Upper lobe of right lung (tissue), 1 donor: ENCODE data around the gene DPP7. TPM values are rescaled to one million over a fixed set of nuclear protein-coding genes. Genes with fewer than 3 reads are reported as not detected.

Experiments used
- ATAC-seq: fragments of 200-7000 bp; cut with Tn5 transposase; one replicate; pipeline ENCODE4 v1.9.1; 2020; ENCODE audit warnings: mild to moderate bottlenecking, moderate library complexity
- DNase-seq: peaks from one replicate; pipeline ENCODE4 v3.0.0-alpha.2; 2020
- H3K27ac ChIP-seq: fragments of 200-600 bp; one replicate; pipeline ENCODE4 v1.8.0; 2022
- H3K27me3 ChIP-seq: fragments of 200-600 bp; one replicate; pipeline ENCODE4 v1.8.0; 2022; ENCODE audit warnings: mild to moderate bottlenecking
- H3K36me3 ChIP-seq: fragments of 200-600 bp; one replicate; pipeline ENCODE4 v1.8.0; 2022
- H3K4me1 ChIP-seq: fragments of 200-600 bp; one replicate; pipeline ENCODE4 v1.8.0; 2022
- H3K4me3 ChIP-seq: fragments of 200-600 bp; one replicate; pipeline ENCODE4 v1.8.0; 2022; ENCODE audit warnings: mild to moderate bottlenecking
- H3K9me3 ChIP-seq: fragments of 200-600 bp; one replicate; pipeline ENCODE4 v1.8.0; 2022
- intact Hi-C: fragments of 100-400 bp; cut with DNase I; formaldehyde crosslinking; loops from one replicate; pipeline ENCODE4 v1.11.0; 2022
- total RNA-seq: library from RNA; stranded (reverse); fragmentation: NEBNext Ultra II Directional; extraction: Animal tissue kit (Norgen Biotek cat#: 25700); gene quantifications from one replicate; pipeline ENCODE4 v1.2.1, GENCODE V29; 2021
- TF ChIP-seq, protein P1 (sequence below): fragments of 200-600 bp; IDR thresholded peaks from one replicate; pipeline ENCODE4 v1.8.0; 2022; ENCODE audit warnings: antibody characterized with exemption
- donor health status: DM: no; HTN: yes; CAD: no; lungs with severe emphysema.

The DPP7 gene
- total RNA-seq, 1 donor from 2014 or later = 183 TPM

DNA sequence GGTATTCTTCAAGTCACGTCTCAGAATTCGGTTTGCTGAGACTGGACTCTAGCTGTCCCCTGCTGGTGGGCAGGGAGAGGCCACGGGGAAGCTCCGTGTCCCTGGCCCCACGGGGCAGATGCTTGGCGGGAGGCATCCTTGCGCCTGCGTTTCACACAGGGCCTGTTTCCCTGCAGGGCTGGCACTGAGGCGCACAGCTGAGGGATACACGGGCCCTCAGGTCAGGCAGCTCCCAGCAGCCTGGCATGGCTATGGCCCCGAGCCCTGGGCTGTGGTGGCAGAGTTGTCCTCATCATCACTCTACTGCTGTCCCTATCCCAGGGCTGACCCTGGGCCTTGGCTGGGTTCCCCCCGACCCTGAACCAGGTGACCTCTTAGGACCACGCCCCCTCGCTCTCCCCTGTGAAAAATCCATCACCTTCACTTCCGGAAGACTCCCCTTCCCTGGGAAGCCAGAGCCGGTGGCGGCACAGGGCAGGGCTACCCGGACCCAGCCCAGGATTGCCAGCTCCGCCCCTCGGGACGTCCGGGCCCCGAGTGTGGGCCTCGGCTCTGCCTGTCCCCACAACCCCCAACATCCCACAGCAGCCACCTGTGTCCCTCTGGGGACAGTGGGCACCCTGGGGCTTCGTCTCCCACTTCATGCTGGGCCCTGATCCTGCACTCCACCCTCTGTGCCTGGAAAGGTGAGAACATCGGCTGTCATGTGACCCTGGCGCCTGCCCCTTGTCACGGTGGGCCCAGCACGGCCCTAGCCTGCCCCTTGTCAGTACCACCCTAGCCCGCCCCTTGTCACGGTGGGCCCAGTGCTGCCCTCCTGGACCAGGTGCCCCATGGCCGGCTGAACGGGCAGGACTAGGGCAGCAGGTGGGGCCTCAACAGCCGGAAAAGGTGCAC is 5.0 kb downstream of the DPP7 start:
- H3K27ac ChIP-seq = no peak overlapping the region
- no peak overlapping the region for H3K4me3 ChIP-seq
- TF ChIP-seq, protein P1, sequence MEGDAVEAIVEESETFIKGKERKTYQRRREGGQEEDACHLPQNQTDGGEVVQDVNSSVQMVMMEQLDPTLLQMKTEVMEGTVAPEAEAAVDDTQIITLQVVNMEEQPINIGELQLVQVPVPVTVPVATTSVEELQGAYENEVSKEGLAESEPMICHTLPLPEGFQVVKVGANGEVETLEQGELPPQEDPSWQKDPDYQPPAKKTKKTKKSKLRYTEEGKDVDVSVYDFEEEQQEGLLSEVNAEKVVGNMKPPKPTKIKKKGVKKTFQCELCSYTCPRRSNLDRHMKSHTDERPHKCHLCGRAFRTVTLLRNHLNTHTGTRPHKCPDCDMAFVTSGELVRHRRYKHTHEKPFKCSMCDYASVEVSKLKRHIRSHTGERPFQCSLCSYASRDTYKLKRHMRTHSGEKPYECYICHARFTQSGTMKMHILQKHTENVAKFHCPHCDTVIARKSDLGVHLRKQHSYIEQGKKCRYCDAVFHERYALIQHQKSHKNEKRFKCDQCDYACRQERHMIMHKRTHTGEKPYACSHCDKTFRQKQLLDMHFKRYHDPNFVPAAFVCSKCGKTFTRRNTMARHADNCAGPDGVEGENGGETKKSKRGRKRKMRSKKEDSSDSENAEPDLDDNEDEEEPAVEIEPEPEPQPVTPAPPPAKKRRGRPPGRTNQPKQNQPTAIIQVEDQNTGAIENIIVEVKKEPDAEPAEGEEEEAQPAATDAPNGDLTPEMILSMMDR = no peak
- peaks cover 66% of the 10 kb centered on the region for H3K36me3 ChIP-seq
- intact Hi-C loops = no loop called here
- ATAC-seq = no peak
- H3K27me3 ChIP-seq = no peaks in the 10 kb centered on the region
- peaks cover 4% of the 10 kb centered on the region for H3K4me1 ChIP-seq
- no peaks in the 10 kb centered on the region for H3K9me3 ChIP-seq
- no peak for DNase-seq

DNA sequence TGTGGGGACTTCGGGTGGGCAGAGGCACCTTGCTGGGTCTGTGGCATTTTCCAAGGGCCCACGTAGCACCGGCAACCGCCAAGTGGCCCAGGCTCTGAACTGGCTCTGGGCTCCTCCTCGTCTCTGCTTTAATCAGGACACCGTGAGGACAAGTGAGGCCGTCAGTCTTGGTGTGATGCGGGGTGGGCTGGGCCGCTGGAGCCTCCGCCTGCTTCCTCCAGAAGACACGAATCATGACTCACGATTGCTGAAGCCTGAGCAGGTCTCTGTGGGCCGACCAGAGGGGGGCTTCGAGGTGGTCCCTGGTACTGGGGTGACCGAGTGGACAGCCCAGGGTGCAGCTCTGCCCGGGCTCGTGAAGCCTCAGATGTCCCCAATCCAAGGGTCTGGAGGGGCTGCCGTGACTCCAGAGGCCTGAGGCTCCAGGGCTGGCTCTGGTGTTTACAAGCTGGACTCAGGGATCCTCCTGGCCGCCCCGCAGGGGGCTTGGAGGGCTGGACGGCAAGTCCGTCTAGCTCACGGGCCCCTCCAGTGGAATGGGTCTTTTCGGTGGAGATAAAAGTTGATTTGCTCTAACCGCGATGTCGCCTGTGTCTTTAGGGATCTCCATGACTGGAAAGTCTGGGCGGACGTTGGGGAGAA is 5.8 kb downstream of the DPP7 start:
- no peak overlapping the region for H3K4me3 ChIP-seq
- no peaks in the 10 kb centered on the region for H3K27me3 ChIP-seq
- no peak for ATAC-seq
- TF ChIP-seq, protein P1 = no peak
- H3K9me3 ChIP-seq = no peaks in the 10 kb centered on the region
- peaks cover 74% of the 10 kb centered on the region for H3K36me3 ChIP-seq
- intact Hi-C loops = no loop called here
- DNase-seq = no peak
- no peak overlapping the region for H3K27ac ChIP-seq
- peaks cover 4% of the 10 kb centered on the region for H3K4me1 ChIP-seq

DNA sequence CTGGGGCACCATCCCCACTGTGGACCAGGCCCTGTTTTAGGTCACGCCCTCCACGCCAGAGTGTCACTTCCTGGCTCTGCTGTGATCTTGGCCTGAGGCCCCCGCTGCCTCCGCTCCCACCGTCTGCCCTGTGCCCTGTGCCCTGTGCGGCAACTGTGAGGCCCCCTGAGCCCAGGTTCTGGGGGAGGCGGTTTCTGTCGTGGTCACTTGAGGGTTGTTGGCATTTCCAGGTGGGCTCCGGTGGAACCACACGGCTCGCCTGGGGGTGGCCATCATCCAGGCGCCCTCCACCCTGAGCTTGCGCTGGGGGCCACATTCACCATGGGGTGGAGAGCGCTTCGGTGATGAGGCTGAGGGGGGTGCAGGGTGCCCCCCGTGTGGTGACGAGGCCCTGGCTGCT is 6.6 kb downstream of the DPP7 start:
- ATAC-seq (no peak), DNase-seq (no peak)
- Histone ChIP-seq H3K9me3 (no peaks in the 10 kb centered on the region), H3K36me3 (peaks cover 77% of the 10 kb centered on the region), H3K27ac (no peak overlapping the region), H3K4me3 (no peak overlapping the region), H3K27me3 (no peaks in the 10 kb centered on the region), H3K4me1 (no peaks in the 10 kb centered on the region)
- intact Hi-C loops = no loop called here
- TF ChIP-seq, protein P1 = no peak

DNA sequence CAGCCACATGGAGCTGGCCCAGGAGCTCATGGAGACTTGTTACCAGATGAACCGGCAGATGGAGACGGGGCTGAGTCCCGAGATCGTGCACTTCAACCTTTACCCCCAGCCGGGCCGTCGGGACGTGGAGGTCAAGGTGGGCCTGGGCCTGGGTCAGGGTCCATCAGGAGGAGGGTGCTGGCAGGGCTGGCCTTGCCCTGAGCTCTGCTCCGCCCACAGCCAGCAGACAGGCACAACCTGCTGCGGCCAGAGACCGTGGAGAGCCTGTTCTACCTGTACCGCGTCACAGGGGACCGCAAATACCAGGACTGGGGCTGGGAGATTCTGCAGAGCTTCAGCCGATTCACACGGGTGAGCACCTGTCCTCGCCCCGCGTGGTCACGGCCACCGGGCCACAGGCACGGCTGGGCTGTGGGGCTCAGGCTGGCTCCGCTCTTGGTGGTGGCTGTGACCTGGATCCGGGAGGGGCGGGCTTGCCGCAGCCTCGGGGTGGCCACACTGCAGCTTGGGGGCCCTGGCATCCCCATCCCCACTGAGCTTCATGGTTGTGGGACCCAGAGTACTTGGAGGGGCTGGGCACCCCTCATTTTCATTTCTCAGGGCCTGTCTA is 7.1 kb downstream of the DPP7 start:
- Histone ChIP-seq H3K4me1 (no peaks in the 10 kb centered on the region), H3K27me3 (no peaks in the 10 kb centered on the region), H3K36me3 (peaks cover 73% of the 10 kb centered on the region), H3K27ac (no peak overlapping the region), H3K9me3 (no peaks in the 10 kb centered on the region), H3K4me3 (no peak overlapping the region)
- intact Hi-C loops = no loop called here
- TF ChIP-seq, protein P1 = no peak
- ATAC-seq (no peak), DNase-seq (no peak)

DNA sequence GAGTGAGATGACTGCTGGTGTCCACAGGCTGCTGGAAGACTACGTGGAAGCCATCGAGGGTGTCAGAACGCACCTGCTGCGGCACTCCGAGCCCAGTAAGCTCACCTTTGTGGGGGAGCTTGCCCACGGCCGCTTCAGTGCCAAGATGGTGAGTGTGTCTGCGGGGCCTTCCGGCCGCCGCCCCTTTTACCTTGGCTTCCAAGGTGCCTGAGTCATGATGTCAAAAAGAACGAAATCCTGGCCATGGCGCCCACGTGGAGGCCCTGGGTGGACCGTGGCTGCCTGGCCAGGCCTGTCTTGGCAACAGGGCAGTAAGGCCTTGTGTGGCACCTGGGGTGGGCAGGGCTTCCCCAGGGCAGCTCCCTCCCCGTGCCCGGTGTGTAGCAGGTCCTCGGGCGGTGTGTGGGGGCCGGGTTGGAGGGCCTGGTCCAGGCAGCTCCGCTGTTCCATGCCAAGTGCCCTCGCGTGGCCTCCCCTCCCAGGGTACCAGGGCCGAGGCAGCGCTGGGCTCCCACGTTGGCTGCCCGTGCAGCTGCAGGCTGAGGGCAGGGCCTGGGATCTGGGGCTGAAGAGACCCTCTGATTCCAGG is 7.8 kb downstream of the DPP7 start:
- DNase-seq = no peak
- H3K27me3 ChIP-seq = no peaks in the 10 kb centered on the region
- H3K4me3 ChIP-seq = no peak overlapping the region
- peaks cover 73% of the 10 kb centered on the region for H3K36me3 ChIP-seq
- no peak overlapping the region for H3K27ac ChIP-seq
- TF ChIP-seq, protein P1 = no peak
- no peaks in the 10 kb centered on the region for H3K4me1 ChIP-seq
- no peak for ATAC-seq
- H3K9me3 ChIP-seq = no peaks in the 10 kb centered on the region
- intact Hi-C loops = no loop called here
